IPS DF 19.7 (cell line): ENCODE results near the gene DIP2B.
"Not testable (repeated sequence)": the region's sequence is repeated elsewhere in the genome, so short reads cannot be mapped to it uniquely, and the experiment has no call there.

Experiments
- DNase-seq: peaks from one replicate; pipeline ENCODE4 v3.0.0-alpha.2; 2013; ENCODE audit warnings: low read depth, low spot score

DIP2B gene

GRCh38 chr12:50550530-50551223 is 45.9 kb downstream of the DIP2B start:
- DNase-seq: no peak

- no peak for DNase-seq
These were observed 47.1 kb downstream of the DIP2B start for GRCh38 chr12:50551866-50552265.

GRCh38 chr12:50554651-50555050 is 49.9 kb downstream of the DIP2B start:
- DNase-seq: no peak

DNA sequence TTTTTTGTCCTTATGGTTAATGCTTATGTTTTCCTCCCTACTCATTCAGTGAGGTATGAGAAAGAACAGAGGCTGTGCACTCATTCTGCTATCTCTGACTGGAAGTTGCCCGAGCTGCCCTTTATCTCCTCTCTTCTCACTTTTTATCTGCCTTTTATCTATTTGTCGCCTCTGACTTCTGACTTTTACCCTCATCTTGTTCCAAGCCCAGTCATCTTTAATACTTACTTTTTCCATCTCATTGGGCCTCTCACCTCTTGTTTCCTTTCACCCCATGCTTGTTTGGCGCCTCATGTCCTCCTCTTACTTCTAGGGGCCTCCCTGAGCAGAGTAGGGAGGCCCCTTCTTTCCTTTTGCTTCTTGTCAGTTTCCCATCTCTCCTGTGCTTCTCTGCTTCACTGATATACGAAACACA is 50.7 kb downstream of the DIP2B start:
- DNase-seq: no peak

DNA sequence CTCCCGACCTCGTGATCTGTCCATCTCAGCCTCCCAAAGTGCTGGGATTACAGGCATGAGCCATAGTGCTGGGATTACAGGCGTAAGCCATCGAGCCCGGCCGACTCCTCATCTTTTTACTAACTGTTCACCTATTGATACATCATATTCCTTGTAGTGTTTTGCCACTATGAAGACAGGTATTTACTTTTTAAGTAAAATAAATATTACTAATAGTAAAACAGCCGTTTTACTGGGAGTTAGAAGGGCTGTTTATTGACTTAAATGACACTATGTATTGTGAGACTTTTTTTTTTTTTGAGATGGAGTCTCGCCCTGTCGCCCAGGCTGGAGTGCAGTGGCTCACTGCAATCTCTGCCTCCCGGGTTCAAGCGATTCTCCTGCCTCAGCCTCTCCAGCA is 51.5 kb downstream of the DIP2B start:
- DNase-seq: no peak

DNA sequence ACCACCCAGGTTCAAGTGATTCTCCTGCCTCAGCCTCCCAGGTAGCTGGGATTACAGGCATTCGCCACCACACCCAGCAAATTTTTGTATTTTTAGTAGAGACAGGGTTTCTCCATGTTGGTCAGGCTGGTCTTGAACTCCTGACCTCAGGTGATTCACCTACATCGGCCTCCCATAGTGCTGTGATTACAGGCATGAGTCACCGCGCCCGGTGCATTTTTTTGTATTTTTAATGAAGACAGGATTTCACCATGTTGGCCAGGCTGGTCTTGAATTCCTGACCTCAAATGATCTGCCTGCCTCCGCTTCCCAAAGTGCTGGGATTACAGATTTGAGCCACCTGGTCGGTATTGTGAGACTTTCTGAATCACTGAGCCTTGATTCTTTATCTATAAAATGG is 52.0 kb downstream of the DIP2B start:
- not testable (repeated sequence) for DNase-seq

DNA sequence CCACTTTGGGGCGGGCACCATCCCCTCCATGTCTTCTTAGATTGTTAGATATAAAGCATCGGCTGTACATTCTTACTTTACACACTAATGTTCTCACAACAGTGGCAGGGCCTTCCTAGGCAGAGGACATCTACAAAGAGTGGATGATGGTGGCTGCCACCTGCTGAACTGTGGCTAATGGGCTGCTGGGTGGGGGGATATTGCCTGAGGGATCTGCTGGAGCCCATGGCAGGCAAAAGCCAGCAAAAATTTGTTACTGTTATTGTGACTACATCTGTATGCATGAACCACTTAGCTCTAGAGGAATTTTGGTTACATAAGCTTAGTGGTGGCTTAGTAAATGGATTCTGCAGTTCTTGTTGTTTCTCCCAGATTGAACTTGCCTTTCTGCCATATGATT is 52.6 kb downstream of the DIP2B start:
- DNase-seq: no peak

DNA sequence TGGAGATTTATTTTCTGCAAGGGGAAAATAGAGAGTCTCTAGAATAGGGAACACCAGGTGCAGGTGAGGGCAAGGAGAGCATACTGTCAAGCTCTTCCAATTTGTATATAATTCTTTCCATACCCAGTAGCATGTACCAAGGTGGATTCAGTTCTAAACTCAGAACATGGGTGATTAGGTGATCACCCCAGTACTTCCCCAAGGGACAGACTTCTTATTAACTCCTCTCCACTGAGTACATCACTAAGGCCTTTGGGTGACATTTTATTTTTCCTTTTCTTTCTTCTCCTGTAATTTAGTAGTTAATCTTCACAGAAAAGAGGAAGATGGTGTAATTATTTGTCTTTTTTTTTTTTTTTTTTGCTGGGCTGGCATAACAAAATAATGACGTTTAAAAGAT is 54.2 kb downstream of the DIP2B start:
- no peak for DNase-seq

GRCh38 chr12:50562520-50563433 is 58.0 kb downstream of the DIP2B start:
- DNase-seq: no peak

- DNase-seq: no peak
These were observed 58.6 kb downstream of the DIP2B start for GRCh38 chr12:50563434-50563787.

DNA sequence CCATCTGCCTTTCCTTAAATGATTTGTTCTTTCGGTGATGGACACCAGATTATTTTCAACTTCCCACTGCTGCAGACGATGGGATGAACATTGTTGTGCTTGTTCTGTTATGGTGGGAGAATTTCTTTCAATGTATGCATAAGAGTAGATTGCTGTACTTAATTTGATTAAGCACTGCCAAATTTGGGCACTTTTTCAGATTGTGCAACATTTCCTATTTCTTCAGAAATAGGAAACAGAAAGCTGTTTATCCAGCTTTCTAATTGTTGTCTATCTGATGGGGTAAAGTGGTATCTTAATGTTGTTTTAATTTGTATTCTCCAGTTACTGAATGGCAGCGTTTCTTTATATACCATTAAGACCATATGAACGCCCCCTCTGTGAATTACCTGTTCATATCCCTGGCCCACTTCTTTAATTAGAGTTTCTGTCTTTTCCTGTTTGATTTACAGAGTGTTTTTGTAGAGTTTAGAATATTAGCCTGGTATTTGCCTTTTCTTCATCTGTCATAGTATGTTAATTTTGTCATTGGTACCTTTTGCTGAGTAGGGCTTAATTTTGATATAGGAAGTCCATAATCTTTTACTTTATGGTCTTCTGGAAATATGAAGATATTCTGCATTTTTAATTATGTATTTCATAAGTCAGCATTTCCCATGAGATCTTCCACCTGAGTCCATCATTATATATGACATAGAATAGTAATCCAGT is 59.6 kb downstream of the DIP2B start:
- DNase-seq: no peak

DNA sequence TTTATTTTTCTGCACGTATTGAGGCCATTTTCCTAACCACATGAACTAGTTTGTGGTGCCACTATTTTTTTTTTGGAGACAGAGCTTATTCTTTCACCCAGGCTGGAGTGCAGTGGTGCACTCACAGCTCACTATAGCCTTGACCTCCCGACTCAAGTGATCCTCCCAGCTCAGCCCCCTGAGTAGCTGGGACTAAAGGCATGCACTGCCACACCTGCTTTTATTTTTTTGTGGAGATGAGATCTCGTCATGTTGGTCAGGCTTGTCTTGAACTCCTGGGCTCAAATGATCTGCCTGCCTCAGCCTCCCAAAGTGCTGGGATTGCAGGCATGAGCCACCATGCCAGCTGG is 60.1 kb downstream of the DIP2B start:
- DNase-seq: no peak

DNA sequence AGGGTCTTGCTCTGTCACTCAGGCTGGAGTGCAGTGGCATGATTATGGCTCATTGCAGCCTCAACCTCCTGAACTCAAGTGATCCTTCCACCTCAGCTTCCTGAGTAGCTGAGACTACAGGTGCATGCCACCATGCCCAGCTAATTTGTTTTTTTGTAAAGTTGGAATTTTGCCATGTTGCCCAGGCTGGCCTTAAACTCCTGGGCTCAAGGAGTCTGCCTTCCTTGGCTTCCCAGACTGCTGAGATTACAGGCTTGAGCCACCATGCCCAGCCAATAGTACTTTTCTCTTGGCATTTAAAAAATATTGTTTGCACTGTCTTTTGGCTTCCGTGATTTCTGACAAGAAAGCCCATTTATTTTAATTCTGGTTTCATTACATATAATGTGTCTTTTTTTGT is 61.3 kb downstream of the DIP2B start:
- DNase-seq: no peak

DNA sequence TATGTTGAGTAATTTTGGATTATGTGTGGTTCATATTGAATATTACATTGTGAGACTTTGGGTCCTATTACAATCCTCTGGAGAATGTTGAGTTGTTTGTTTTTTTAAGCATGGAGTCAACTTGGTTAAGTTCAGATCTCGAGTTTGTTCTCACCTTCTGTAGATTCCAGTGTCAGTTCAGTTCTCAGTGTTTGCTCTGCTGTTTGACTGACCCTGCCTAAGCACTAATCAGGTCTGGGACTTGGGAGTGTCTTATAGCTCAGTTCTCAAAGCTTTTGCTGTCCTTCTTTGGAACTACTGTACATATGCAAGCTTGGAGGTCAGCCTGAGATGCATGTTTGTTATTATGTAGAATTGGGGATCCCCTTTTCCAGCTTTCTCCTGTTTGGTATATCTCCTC is 63.1 kb downstream of the DIP2B start:
- DNase-seq: no peak

GRCh38 chr12:50568338-50569091 is 63.7 kb downstream of the DIP2B start:
- DNase-seq: no peak

DNA sequence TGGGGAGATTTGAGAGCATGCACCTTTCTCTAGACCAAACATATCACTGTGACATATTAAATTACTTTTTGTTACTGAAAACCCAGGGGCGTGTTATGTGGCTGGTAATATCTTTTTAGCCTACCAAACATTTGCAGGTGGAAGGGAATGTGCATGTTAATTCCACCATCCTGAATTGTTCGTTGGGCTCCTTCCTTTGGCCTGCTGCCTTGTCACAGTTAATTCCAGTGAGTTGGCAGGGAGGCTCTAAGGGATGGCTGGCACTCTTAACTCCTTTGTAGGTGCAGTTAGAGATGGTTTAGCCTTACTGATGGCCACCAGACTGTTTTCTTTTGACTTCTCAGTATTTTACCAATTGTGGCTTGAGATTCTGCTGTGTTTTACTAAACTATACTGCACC is 64.5 kb downstream of the DIP2B start:
- no peak for DNase-seq

DNA sequence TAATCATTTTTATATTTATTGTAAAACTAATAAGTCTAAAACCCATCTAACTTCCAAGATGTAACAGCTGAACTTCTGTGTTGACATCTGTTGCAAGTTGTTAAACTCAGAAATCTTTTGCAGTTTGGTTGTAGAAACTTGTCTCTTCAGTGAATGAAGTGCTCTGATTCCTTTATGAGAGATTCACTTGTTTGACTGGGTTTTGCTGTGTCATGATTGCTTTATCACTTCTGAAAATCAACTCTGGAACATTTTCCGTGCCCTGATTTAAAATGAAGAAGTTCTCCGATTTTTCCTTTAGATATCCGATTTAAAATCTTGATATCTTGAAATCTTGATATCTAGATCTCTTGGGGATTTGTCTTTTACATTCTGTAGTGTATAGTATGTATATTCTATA is 65.1 kb downstream of the DIP2B start:
- DNase-seq: no peak

DNA sequence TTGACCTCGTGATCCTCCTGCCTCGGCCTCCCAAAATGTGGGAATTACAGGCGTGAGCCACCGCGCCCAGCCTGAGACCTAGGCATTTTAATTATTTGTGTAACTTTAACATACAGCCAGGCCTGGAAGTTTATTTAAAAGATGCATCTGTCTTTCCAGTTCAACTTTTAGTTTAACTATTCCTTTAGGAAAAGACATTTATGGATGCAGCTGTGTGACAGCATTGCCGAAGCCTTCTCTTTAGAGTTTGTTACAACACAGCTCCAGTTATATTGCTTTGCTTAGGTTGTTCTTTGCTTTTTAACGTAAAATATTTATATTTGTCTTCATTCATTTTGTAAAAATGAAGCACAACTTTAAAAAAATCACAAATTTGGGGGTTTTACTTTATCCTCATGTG is 67.0 kb downstream of the DIP2B start:
- no peak for DNase-seq

GRCh38 chr12:50572287-50572686 is 67.5 kb downstream of the DIP2B start:
- DNase-seq: no peak

- no peak for DNase-seq
These were observed 68.0 kb downstream of the DIP2B start for GRCh38 chr12:50572760-50573159.

DNA sequence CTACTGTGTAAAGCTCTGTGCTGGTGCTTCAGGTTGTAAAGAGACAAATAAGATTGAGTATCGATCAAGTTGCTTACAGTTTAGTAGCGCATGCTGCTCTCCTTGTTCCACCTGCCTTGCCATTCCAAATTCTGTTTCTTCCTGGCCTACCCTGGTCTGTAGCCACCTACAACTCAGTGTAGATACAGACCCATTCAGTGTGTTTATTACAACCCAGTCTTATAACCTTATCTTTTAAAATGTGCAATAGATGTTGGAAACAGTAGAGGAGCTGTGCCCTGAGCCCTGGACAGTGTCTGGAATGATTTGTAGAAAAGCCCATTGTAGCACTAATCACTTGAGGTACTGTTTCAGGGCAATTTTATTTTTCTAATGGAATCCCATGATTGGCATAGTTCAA is 68.5 kb downstream of the DIP2B start:
- DNase-seq: no peak
